ENCODE results near the gene SLC34A3.

DNA sequence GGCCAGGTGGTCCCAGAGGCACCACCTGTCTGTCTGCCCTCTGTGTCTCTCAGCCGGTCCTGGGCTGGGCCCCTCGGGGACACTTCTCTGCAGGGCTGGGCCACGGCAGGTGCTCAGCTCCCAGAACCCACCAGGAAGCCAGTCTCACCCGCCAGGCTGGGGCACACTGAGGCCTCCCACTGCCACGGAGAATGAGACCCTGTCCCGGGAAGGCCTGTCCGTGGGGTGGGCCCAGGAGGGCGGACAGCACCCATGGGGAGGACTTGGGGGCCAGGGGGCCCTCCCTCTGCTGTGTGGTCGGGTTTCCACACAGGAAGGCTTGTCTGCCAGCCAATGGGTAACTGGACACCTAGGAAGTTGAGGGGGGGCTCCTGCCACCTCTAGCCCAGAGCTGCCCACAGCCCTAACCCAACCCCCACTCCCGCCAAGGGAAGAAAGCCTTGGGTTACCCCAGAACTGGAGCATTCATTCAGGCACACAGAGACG lies 6.3 kb downstream of the SLC34A3 start:
- TF ChIP-seq, protein P1, sequence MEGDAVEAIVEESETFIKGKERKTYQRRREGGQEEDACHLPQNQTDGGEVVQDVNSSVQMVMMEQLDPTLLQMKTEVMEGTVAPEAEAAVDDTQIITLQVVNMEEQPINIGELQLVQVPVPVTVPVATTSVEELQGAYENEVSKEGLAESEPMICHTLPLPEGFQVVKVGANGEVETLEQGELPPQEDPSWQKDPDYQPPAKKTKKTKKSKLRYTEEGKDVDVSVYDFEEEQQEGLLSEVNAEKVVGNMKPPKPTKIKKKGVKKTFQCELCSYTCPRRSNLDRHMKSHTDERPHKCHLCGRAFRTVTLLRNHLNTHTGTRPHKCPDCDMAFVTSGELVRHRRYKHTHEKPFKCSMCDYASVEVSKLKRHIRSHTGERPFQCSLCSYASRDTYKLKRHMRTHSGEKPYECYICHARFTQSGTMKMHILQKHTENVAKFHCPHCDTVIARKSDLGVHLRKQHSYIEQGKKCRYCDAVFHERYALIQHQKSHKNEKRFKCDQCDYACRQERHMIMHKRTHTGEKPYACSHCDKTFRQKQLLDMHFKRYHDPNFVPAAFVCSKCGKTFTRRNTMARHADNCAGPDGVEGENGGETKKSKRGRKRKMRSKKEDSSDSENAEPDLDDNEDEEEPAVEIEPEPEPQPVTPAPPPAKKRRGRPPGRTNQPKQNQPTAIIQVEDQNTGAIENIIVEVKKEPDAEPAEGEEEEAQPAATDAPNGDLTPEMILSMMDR (IDR thresholded peaks at IDR 0.05; ENCODE audit: low read length) = no peak
- no peak for TF ChIP-seq EZH2 (IDR thresholded peaks at IDR 0.05; ENCODE audit: borderline replicate concordance, low read length)
